Uterus (tissue), 4 donors: Measurements from ENCODE around the gene KPNA5. TPM values are rescaled to one million over a fixed set of nuclear protein-coding genes. Genes with fewer than 3 reads are reported as not detected.
"Not testable (repeated sequence)": the region's sequence is repeated elsewhere in the genome, so short reads cannot be mapped to it uniquely, and the experiment has no call there.

Source experiments
- DNase-seq, 2 donors: peaks; one replicate each; pipeline ENCODE4 v3.0.0-alpha.2; 2019 to 2020
- H3K27ac ChIP-seq, 2 donors: fragments of 200-600 bp; sonication (generic); 1 replicate in 1 of 2; 2 replicates in 1 of 2; pipeline ENCODE4 v1.5.1; 2016 to 2018
- H3K27me3 ChIP-seq, 2 donors: fragments of 200-600 bp; sonication (generic); one replicate each; pipeline ENCODE4 v1.5.1; 2018 to 2019; ENCODE audit warnings: control low read depth in 1 of 2
- H3K36me3 ChIP-seq, 2 donors: fragments of 200-600 bp; sonication (generic); one replicate each; pipeline ENCODE4 v1.5.1; 2019; ENCODE audit warnings: control low read depth in 1 of 2
- H3K4me1 ChIP-seq, 2 donors: fragments of 200-600 bp; sonication (generic); one replicate each; pipeline ENCODE4 v1.5.1; 2018 to 2019; ENCODE audit warnings: control low read depth in 1 of 2
- H3K4me3 ChIP-seq, 2 donors: fragments of 200-600 bp; sonication (generic); 1 replicate in 1 of 2; 2 replicates in 1 of 2; pipeline ENCODE4 v1.5.1; 2018 to 2019; ENCODE audit warnings: mild to moderate bottlenecking in 1 of 2
- H3K9me3 ChIP-seq, 2 donors: fragments of 200-600 bp; sonication (generic); one replicate each; pipeline ENCODE4 v1.5.1; 2019; ENCODE audit warnings: control low read depth in 1 of 2
- CTCF ChIP-seq, 4 experiments: fragments of 200-600 bp in 2 of 4; fragments of 450-650 bp in 2 of 4; sonication (generic) in 2 of 4; IDR thresholded peaks; one replicate each; pipeline ENCODE4 v1.5.1; 2016 to 2019; ENCODE audit warnings: antibody characterized with exemption in 4 of 4, mild to moderate bottlenecking in 2 of 4, moderate library complexity in 1 of 4
- POLR2A ChIP-seq, 2 donors: fragments of 450-650 bp; IDR thresholded peaks; one replicate each; pipeline ENCODE4 v1.6.1; 2016; ENCODE audit warnings: antibody characterized with exemption in 2 of 2, mild to moderate bottlenecking in 1 of 2, moderate library complexity in 1 of 2
- intact Hi-C: fragments of 100-400 bp; cut with DNase I; formaldehyde crosslinking; loops from one replicate; pipeline ENCODE4 v1.15.1; 2023; ENCODE audit warnings: low total_unique reads
- total RNA-seq, 4 donors: library from RNA; depleted of rRNA in 3 of 4; stranded (reverse); fragments of >200 nt in 3 of 4; gene quantifications; one replicate each; pipeline versions ENCODE4 v1.1.0 to v1.2.4, GENCODE V29; 2014 to 2023
- donor health status: DM: yes; HTN: yes; CAD: no.

KPNA5 gene
- total RNA-seq, 4 donors from 2014 or later: 5.6 to 48.3 (median 27.7) TPM

GRCh38 chr6:116685437-116685993, 4.5 kb downstream of the KPNA5 start:
- intact Hi-C loops: no loop called here
- no peak for TF ChIP-seq CTCF (IDR thresholded peaks at IDR 0.05)
- no peak for TF ChIP-seq POLR2A (IDR thresholded peaks at IDR 0.05)
- DNase-seq: no peak
- no peak overlapping the region for H3K4me3 ChIP-seq
- no peaks in the 10 kb centered on the region for H3K36me3 ChIP-seq
- no peaks in the 10 kb centered on the region for H3K9me3 ChIP-seq
- no peaks in the 10 kb centered on the region for H3K27me3 ChIP-seq
- H3K27ac ChIP-seq: no peak overlapping the region
- H3K4me1 ChIP-seq: peaks cover 0 to 4% of the 10 kb centered on the region in 2 donors

GRCh38 chr6:116686475-116687101, 5.6 kb downstream of the KPNA5 start:
- H3K9me3 ChIP-seq, H3K4me1 ChIP-seq, intact Hi-C loops, H3K27ac ChIP-seq, H3K36me3 ChIP-seq, H3K4me3 ChIP-seq, H3K27me3 ChIP-seq, DNase-seq: not testable (repeated sequence)

- no peak overlapping the region for H3K27ac ChIP-seq
- H3K36me3 ChIP-seq: no peaks in the 10 kb centered on the region
- no peaks in the 10 kb centered on the region for H3K27me3 ChIP-seq
- H3K9me3 ChIP-seq: no peaks in the 10 kb centered on the region
- TF ChIP-seq POLR2A (IDR thresholded peaks at IDR 0.05): no peak
- no peak for TF ChIP-seq CTCF (IDR thresholded peaks at IDR 0.05)
- intact Hi-C loops: no loop called here
- no peaks in the 10 kb centered on the region for H3K4me1 ChIP-seq
- DNase-seq: no peak
- H3K4me3 ChIP-seq: no peak overlapping the region
Observed at GRCh38 chr6:116691154-116691553, 10.1 kb downstream of the KPNA5 start.

- H3K9me3 ChIP-seq, H3K27ac ChIP-seq, intact Hi-C loops, DNase-seq, H3K4me3 ChIP-seq, H3K4me1 ChIP-seq, H3K36me3 ChIP-seq, H3K27me3 ChIP-seq: not testable (repeated sequence)
Observed at GRCh38 chr6:116692873-116693272, 11.9 kb downstream of the KPNA5 start.

- H3K4me3 ChIP-seq, H3K4me1 ChIP-seq, DNase-seq, intact Hi-C loops, H3K27ac ChIP-seq, H3K9me3 ChIP-seq, H3K36me3 ChIP-seq, H3K27me3 ChIP-seq: not testable (repeated sequence)
Observed at GRCh38 chr6:116693275-116693674, 12.3 kb downstream of the KPNA5 start.

- Histone ChIP-seq H3K4me1 (no peaks in the 10 kb centered on the region), H3K27ac (no peak overlapping the region), H3K4me3 (no peak overlapping the region), H3K27me3 (no peaks in the 10 kb centered on the region), H3K9me3 (no peaks in the 10 kb centered on the region), H3K36me3 (no peaks in the 10 kb centered on the region)
- intact Hi-C loops: no loop called here
- no peak for DNase-seq
- TF ChIP-seq POLR2A (IDR thresholded peaks at IDR 0.05): no peak
- TF ChIP-seq CTCF (IDR thresholded peaks at IDR 0.05): no peak
Observed at GRCh38 chr6:116695401-116695800, 14.4 kb downstream of the KPNA5 start.

- TF ChIP-seq CTCF (IDR thresholded peaks at IDR 0.05) (no peak), POLR2A (IDR thresholded peaks at IDR 0.05) (no peak)
- DNase-seq: no peak
- no peaks in the 10 kb centered on the region for H3K36me3 ChIP-seq
- H3K27ac ChIP-seq: no peak overlapping the region
- H3K9me3 ChIP-seq: no peaks in the 10 kb centered on the region
- H3K27me3 ChIP-seq: no peaks in the 10 kb centered on the region
- H3K4me1 ChIP-seq: no peaks in the 10 kb centered on the region
- H3K4me3 ChIP-seq: no peak overlapping the region
- intact Hi-C loops: no loop called here
Observed at GRCh38 chr6:116697480-116697879, 16.5 kb downstream of the KPNA5 start.

- H3K36me3 ChIP-seq, H3K27ac ChIP-seq, H3K4me3 ChIP-seq, intact Hi-C loops, H3K9me3 ChIP-seq, H3K4me1 ChIP-seq, H3K27me3 ChIP-seq, DNase-seq: not testable (repeated sequence)
Observed at GRCh38 chr6:116703888-116704287, 22.9 kb downstream of the KPNA5 start.
